ENCODE results near the gene AKR1B15.

AKR1B15 gene

DNA sequence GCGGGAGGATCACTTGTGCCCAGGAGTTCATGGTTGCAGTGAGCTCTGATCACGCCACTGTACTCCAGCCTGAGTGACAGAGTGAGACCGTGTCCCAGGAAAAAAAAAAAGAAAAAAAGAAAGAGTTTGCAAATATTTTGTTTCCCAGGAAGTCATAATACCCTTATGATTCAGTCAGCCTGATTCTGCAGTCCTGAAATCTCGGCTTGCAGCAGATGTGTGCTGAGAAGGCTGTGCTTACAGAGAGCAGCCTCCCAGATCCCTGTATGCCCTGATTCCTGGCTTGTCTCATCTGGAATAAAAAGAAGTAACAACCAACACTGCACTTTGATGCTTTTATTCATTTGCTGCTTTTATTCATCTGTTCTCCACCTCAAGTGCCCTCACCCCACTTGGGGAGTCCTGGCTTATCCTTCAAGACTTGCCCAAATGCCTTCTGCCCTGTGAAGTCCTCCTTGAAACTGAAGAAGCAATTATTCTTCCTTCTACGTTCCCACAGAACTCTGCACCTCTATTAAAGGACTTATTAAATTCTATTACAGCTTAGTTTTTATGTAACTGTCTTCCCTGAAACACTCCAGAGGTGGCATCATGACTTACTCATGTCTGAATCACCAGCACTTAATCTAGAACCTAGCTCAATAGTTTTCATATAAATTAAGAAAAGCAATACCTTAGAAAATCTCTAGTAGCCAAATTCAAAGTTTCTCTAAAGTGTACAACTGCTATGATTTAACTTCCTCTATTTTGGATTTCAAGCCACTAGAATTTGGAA is 70.0 kb downstream of the AKR1B15 start:
- no peak for DNase-seq (ENCODE audit: low spot score)

DNA sequence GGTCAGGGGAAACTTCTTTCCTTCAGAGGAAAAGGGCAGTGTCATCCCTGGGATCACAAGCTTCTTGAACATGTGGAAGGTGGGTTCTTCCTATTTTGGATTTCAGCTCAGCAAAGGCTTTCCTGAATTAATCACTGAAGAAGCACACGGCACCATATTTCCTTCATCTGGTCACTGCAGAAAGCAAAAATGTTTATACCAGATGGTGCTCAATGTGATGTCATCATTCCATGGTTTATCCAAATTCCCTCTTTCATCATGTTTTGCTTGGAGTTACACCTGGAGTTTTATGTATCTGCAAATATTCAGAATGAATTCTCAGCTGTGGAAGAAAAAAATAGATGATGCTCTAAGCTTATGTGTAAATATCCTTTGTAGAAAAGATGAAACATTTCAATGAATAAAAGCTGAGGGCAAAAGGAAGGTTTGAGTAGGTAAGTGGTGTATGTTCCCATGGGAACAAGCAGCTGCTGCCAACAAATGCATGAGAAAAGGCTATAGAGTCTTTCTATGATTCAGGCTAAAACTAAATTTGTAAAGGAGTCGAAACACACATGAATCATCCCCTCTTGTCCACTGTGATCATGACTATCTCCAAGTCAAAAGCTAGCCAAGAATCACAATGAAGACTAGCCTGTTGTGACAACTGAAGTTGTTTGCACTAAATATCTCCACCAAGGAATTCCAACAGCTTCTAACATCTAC is 70.9 kb downstream of the AKR1B15 start:
- no peak for DNase-seq (ENCODE audit: low spot score)

DNA sequence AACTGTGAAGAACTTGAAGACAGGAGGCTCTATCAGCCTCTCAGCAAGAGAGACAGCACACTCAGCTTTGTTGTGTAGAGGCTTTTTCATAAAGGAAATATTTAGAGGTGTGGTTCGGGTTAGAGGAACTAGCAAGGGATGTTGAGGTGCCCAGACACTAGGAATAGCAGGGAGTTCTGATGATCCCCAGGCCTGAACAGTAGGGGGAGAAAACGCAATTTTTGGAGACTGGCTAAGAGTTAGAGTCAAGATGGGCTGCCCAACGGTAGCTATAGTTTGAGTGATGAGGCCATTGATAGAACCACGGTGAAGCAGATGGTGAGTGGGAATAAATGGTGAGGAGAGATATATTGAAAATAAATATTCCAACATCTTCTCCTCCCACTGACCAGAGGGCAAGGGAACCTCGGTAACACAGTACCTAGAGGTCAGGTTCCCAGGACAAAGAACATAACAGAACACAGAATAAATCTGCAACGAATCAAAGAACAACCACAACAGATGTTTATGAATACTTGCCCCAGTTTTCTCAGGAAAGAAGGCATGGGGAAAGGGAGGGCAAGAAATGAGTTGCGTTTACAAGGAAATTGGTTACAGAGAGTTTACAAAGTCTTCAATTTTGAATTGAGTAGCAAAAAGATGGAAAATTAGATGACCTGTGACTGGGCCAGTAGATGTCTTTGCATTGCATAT is 73.5 kb downstream of the AKR1B15 start:
- DNase-seq (ENCODE audit: low spot score) = no peak

- no peak for DNase-seq (ENCODE audit: low spot score)
These were observed 74.3 kb downstream of the AKR1B15 start for GRCh38 chr7:134623193-134623592.

DNA sequence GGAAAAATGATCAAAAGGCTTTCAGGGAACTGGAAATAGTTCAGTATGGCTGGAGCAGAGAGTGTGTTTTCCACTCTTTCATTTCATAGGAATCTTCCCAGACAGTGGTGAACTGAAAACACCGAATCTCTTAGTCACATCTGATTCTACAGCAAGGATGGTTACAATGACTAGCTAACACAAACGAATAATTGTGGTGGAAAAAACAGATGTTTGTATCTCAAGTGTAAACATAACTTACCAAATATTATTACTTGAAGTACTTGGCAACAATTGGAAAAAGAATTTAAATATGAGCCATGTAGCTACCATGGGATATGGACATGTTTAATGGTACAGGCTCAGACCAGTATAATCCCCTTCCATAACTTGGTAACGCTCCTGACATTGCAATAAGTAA is 76.6 kb downstream of the AKR1B15 start:
- no peak for DNase-seq (ENCODE audit: low spot score)

- no peak for DNase-seq (ENCODE audit: low spot score)
These were observed 78.3 kb downstream of the AKR1B15 start for GRCh38 chr7:134627109-134627774.

- DNase-seq (ENCODE audit: low spot score) = no peak
These were observed 78.9 kb downstream of the AKR1B15 start for GRCh38 chr7:134627775-134628153.

- no peak for DNase-seq (ENCODE audit: low spot score)
These were observed 80.5 kb downstream of the AKR1B15 start for GRCh38 chr7:134629445-134629844.

Measured in NAMALWA (cell line).